GM13977 (cell line): ENCODE data around the gene SVIP.
A peak's percentile ranks its signal among the peaks of the same experiment; 100 is the strongest.

Source experiments
- DNase-seq: peaks from one replicate; pipeline ENCODE4 v3.0.0; 2012; ENCODE audit warnings: low spot score
- CTCF ChIP-seq: IDR thresholded peaks from 2 replicates; pipeline ENCODE4 v1.5.1; 2012; ENCODE audit warnings: mild to moderate bottlenecking, control low read depth; ENCODE audit not compliant: insufficient read depth; ENCODE audit errors: extremely low read depth, missing control alignments
- in situ Hi-C: fragments of 300-500 bp; cut with MboI; formaldehyde crosslinking; loops from one replicate; pipeline ENCODE4 v1.12.0; 2022; ENCODE audit warnings: low sequenced_read_pairs, low pct_unique_long_range_greater_than_20kb, mixed read lengths, inconsistent platforms; ENCODE audit not compliant: unreplicated experiment

SVIP gene

GRCh38 chr11:22800482-22800881, 29.1 kb downstream of the SVIP start:
- TF ChIP-seq CTCF, result no peak
- DNase-seq, result no peak
- in situ Hi-C loops, result no loop called here

- no peak for TF ChIP-seq CTCF
- in situ Hi-C loops, result loop anchor here (25.0 kb wide), 1 partner anchor 462 kb away; the partner anchor contains the start of gene SLC17A6
- DNase-seq, result no peak
Observed at GRCh38 chr11:22798901-22799300, 30.7 kb downstream of the SVIP start.

- in situ Hi-C loops, result loop anchor here (25.0 kb wide), 1 partner anchor 460 kb away; the partner anchor contains the start of gene SLC17A6
- DNase-seq, result no peak
- no peak for TF ChIP-seq CTCF
Observed at GRCh38 chr11:22797047-22797446, 32.6 kb downstream of the SVIP start.

- in situ Hi-C loops, result loop anchor here (25.0 kb wide), 1 partner anchor 459 kb away; the partner anchor contains the start of gene SLC17A6
Observed at GRCh38 chr11:22795914-22796313, 33.7 kb downstream of the SVIP start.

GRCh38 chr11:22792497-22792896, 37.1 kb downstream of the SVIP start:
- DNase-seq, result no peak

More at GRCh38 chr11:22795914-22796313, 33.7 kb downstream of the SVIP start:
- TF ChIP-seq CTCF, result no peak
- DNase-seq, result no peak

GRCh38 chr11:22787551-22788162, 41.9 kb downstream of the SVIP start:
- DNase-seq, result peak; percentile 36
- in situ Hi-C loops, result loop anchor here (25.0 kb wide), 1 partner anchor 450 kb away; the partner anchor contains the start of gene SLC17A6
- TF ChIP-seq CTCF, result peak; percentile 65

More at GRCh38 chr11:22792497-22792896, 37.1 kb downstream of the SVIP start:
- no peak for TF ChIP-seq CTCF
- in situ Hi-C loops, result loop anchor here (25.0 kb wide), 1 partner anchor 455 kb away; the partner anchor contains the start of gene SLC17A6
